ENCODE data around the gene MIAT. TPM values are rescaled to one million over a fixed set of nuclear protein-coding genes. Genes with fewer than 3 reads are reported as not detected.

Gene MIAT
- total and polyA plus RNA-seq, 2 of the 13 experiments (the other 11 are each of a cell fraction or from before 2014, with no cell fraction given) = 0.04 TPM; not detected in 1

- TF ChIP-seq CAMTA2 (CRISPR knock-in tag; IDR thresholded peaks at IDR 0.05; ENCODE audit: borderline replicate concordance) (no peak), JDP2 (CRISPR knock-in tag; IDR thresholded peaks at IDR 0.05; ENCODE audit: borderline replicate concordance) (no peak), HNRNPLL (IDR thresholded peaks at IDR 0.05; ENCODE audit: low read depth, low read length, poor library complexity, severe bottlenecking) (no peak), ZNF883 (CRISPR knock-in tag; IDR thresholded peaks at IDR 0.05; ENCODE audit: not compliant biosample characterization) (no peak)
Measured at GRCh38 chr22:26675687-26676268, 18.4 kb downstream of the MIAT start (continued).

GRCh38 chr22:26677217-26677616, 19.8 kb downstream of the MIAT start:
- no peak overlapping the region for H2AFZ ChIP-seq (ENCODE audit: low read length)
- in situ Hi-C loops (cut with HindIII; ENCODE audit: extremely low pct_ligation_motif_present, low pct_unique_long_range_greater_than_20kb) (no loop called here), intact Hi-C loops (cut with micrococcal nuclease; ENCODE audit: unreplicated experiment) (no loop called here)
- H4K20me1 ChIP-seq (ENCODE audit: insufficient read depth, low read length) = no peaks in the 10 kb centered on the region
- no peak overlapping the region for H3K27ac ChIP-seq (ENCODE audit: extremely low read length, insufficient read depth, low read length)
- no TSS peak for BruUV-seq (replicated peaks)
- peaks cover 13% of the 10 kb centered on the region for H3K4me1 ChIP-seq (ENCODE audit: insufficient read depth, low read length)
- H3K9ac ChIP-seq (ENCODE audit: insufficient read depth, low read depth, low read length) = no peak overlapping the region
- H3K36me3 ChIP-seq (replicated peaks in 1 of 2; ENCODE audit: control insufficient read depth in 1 of 2, insufficient read depth in 2 of 2, low read length in 2 of 2) = no peaks in the 10 kb centered on the region
- WGBS (ENCODE audit: low lambda C conversion rate) = 49% methylated on average over 5 of the region's 5 CpGs
- POLR2A ChIA-PET = no interaction called here
- ATAC-seq (no peak), DNase-seq (ENCODE audit: low spot score) (no peak), FAIRE-seq (no peak)
- H3K9me3 ChIP-seq (ENCODE audit: low read length) = peaks cover 14% of the 10 kb centered on the region
- H3K27me3 ChIP-seq (ENCODE audit: control insufficient read depth in 1 of 2, insufficient read depth in 2 of 2, low read length in 2 of 2) = no peaks in the 10 kb centered on the region
- no peak overlapping the region for H3K4me3 ChIP-seq (replicated peaks in 1 of 3; ENCODE audit: insufficient read depth in 1 of 3, low read depth in 2 of 3, low read length in 3 of 3)
- no peaks in the 10 kb centered on the region for H3K79me2 ChIP-seq (ENCODE audit: insufficient read depth, low read length)
- H3K4me2 ChIP-seq (ENCODE audit: low read depth, low read length) = no peak overlapping the region
- CTCF ChIA-PET (ENCODE audit: low intra/inter-chr PET ratio, low total read pairs) = no interaction called here
- TF ChIP-seq ZNF775 (CRISPR knock-in tag; IDR thresholded peaks at IDR 0.05; ENCODE audit: borderline replicate concordance) (no peak), MAFG (CRISPR knock-in tag; IDR thresholded peaks at IDR 0.05) (no peak), CENPX (CRISPR knock-in tag; IDR thresholded peaks at IDR 0.05) (no peak), ZNF276 (CRISPR knock-in tag; IDR thresholded peaks at IDR 0.05; ENCODE audit: low read depth) (no peak), ZNF646 (CRISPR knock-in tag; IDR thresholded peaks at IDR 0.05) (no peak), TOPORS (CRISPR knock-in tag; IDR thresholded peaks at IDR 0.05) (no peak), SPEN (CRISPR knock-in tag; IDR thresholded peaks at IDR 0.05; ENCODE audit: low read depth) (no peak), ZNF207 (IDR thresholded peaks at IDR 0.05; ENCODE audit: borderline replicate concordance) (no peak), ZNF468 (CRISPR knock-in tag; IDR thresholded peaks at IDR 0.05) (no peak), MTERF4 (CRISPR knock-in tag; IDR thresholded peaks at IDR 0.05) (no peak)
